Esophagus squamous epithelium (tissue), 5 donors: ENCODE results near the gene SMARCE1. TPM values are rescaled to one million over a fixed set of nuclear protein-coding genes. Genes with fewer than 3 reads are reported as not detected.

Experiments
- DNase-seq: peaks from one replicate; lab custom pipeline; 2025; lab: John Stamatoyannopoulos, UW
- H3K27ac ChIP-seq, 4 donors: fragments of 200-600 bp; sonication (generic); one replicate each; pipeline ENCODE4 v1.5.1; 2016 to 2019; ENCODE audit warnings: mild to moderate bottlenecking in 1 of 4
- H3K27me3 ChIP-seq, 4 donors: fragments of 200-600 bp; sonication (generic); 1 replicate in 3 of 4; 2 replicates in 1 of 4; pipeline versions ENCODE4 v1.5.1 to v1.6.0; 2017 to 2021; ENCODE audit warnings: antibody characterized with exemption in 1 of 4
- H3K36me3 ChIP-seq, 3 donors: fragments of 200-600 bp; sonication (generic); one replicate each; pipeline ENCODE4 v1.5.1; 2016 to 2019
- H3K4me1 ChIP-seq, 3 donors: fragments of 200-600 bp; sonication (generic); one replicate each; pipeline ENCODE4 v1.5.1; 2017 to 2019
- H3K4me3 ChIP-seq, 4 donors: fragments of 200-600 bp; sonication (generic); 1 replicate in 3 of 4; 2 replicates in 1 of 4; pipeline ENCODE4 v1.5.1; 2016 to 2019; ENCODE audit warnings: mild to moderate bottlenecking in 2 of 4, moderate library complexity in 1 of 4
- H3K9me3 ChIP-seq, 3 donors: fragments of 200-600 bp; sonication (generic); one replicate each; pipeline ENCODE4 v1.5.1; 2016 to 2019
- POLR2A ChIP-seq, 4 donors: fragments of 450-650 bp; IDR thresholded peaks; one replicate each; pipeline ENCODE4 v1.6.1; 2017; ENCODE audit warnings: antibody characterized with exemption in 4 of 4, mild to moderate bottlenecking in 4 of 4, moderate library complexity in 3 of 4
- WGBS, 2 donors: methylation state at CpG; one replicate each; pipeline ENCODE4 v1.1.5; 2018; 5-methylcytosine and 5-hydroxymethylcytosine counted together
- intact Hi-C: fragments of 100-400 bp; cut with DNase I; formaldehyde crosslinking; loops from one replicate; pipeline ENCODE4 v1.15.0; 2022
- total RNA-seq, 4 donors: library from RNA; depleted of rRNA; stranded (reverse); fragments of >200 nt; gene quantifications; one replicate each; pipeline ENCODE4 v1.1.0, GENCODE V29; 2016
- TF ChIP-seq, protein P1 (sequence below), 6 experiments: fragments of 450-650 bp in 4 of 6; fragments of 200-600 bp in 2 of 6; sonication (generic) in 2 of 6; IDR thresholded peaks; one replicate each; pipeline ENCODE4 v1.5.1; 2016 to 2019; ENCODE audit warnings: antibody characterized with exemption in 6 of 6, mild to moderate bottlenecking in 4 of 6, moderate library complexity in 4 of 6
- donor health status: DM: yes; HTN: yes; CAD: no.

Gene SMARCE1
- total RNA-seq, 4 donors from 2014 or later = 47.2 to 89.3 (median 62.5) TPM

DNA sequence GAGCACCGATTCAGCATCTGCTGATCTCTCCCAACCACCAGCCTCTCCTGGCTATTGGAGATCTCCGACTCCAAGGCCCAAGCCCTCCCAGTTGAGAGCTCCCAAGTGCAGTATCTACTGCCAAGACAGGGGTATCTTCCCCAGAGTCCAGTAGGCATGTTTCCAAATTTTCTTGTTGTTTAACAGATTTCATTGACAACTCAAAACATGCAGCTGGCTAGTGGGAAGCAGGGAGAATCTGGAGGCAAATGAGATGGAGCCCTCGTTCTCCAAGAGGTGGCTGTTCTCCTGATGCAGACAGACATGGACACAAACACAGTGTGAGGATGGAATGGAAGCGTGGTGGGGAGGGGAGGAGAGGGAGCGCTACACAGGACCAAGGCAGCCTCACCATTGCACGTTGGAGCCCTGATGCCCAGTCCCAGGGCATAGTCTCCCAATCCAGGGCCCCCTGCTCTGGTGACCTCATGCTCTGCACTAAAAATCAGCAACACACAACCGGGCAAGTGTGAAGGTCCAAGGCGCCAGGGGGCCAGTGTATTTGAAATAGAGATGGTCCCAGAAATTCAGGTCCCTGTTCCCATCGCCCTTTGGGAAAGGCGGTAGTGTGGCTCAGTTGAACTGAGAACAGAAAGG lies 31.7 kb downstream of the SMARCE1 start:
- intact Hi-C loops = no loop called here
- DNase-seq = no peak
- Histone ChIP-seq H3K4me3 (no peak overlapping the region), H3K9me3 (no peaks in the 10 kb centered on the region), H3K4me1 (peaks cover 0 to 62% (median 18%) of the 10 kb centered on the region in 3 donors), H3K27me3 (peaks cover 0 to 65% (median 0%) of the 10 kb centered on the region in 4 donors), H3K27ac (peak overlapping the region in 1 of 4 donors; percentile 9), H3K36me3 (no peaks in the 10 kb centered on the region)
- TF ChIP-seq, protein P1, sequence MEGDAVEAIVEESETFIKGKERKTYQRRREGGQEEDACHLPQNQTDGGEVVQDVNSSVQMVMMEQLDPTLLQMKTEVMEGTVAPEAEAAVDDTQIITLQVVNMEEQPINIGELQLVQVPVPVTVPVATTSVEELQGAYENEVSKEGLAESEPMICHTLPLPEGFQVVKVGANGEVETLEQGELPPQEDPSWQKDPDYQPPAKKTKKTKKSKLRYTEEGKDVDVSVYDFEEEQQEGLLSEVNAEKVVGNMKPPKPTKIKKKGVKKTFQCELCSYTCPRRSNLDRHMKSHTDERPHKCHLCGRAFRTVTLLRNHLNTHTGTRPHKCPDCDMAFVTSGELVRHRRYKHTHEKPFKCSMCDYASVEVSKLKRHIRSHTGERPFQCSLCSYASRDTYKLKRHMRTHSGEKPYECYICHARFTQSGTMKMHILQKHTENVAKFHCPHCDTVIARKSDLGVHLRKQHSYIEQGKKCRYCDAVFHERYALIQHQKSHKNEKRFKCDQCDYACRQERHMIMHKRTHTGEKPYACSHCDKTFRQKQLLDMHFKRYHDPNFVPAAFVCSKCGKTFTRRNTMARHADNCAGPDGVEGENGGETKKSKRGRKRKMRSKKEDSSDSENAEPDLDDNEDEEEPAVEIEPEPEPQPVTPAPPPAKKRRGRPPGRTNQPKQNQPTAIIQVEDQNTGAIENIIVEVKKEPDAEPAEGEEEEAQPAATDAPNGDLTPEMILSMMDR (IDR thresholded peaks at IDR 0.05) = no peak
- no peak for TF ChIP-seq POLR2A (IDR thresholded peaks at IDR 0.05)
- 77 to 91% methylated on average over 8 to 10 of the region's 10 CpGs for WGBS, 2 donors

DNA sequence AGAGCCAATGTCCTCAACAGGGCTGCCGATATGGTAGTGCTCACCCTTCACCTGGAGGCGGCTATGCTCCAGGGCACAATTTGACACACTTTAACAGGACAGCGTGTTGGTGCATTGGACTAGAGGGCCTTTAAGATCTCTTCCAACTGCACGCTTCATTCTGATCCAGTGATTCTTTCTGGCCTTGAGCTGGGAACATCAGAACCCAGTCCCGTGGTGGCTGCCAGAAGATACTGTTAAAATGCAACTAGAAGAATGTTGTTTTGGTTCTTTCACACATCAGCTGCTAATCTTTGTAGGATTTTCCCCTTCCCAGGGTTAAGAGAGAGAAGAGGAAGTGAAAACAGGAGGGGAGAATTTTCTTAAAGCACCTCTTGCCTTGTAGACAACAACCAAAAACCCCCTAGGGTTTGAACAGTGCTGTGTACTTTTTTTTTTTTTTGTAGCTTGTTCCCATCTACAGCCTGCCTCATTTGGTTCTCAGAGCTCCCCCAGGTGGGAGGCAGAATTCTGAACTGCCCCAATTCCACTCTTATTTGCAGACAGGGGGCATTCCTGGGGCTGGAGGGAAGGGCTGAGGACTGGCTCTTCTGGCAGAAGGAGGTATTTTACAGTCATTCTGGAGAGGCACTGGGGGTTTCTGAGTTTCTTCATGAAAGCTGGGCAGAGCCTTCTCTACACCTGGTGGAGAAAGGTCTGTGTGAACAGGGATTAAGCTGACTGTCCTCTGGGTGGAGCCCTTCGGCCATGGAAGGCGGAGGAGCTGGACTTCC lies 32.4 kb downstream of the SMARCE1 start:
- Histone ChIP-seq H3K36me3 (no peaks in the 10 kb centered on the region), H3K4me1 (peaks cover 0 to 55% (median 18%) of the 10 kb centered on the region in 3 donors), H3K4me3 (no peak overlapping the region), H3K27ac (no peak overlapping the region), H3K27me3 (peaks cover 0 to 60% (median 0%) of the 10 kb centered on the region in 4 donors), H3K9me3 (no peaks in the 10 kb centered on the region)
- 49 to 73% methylated on average over 4 to 7 of the region's 7 CpGs for WGBS, 2 donors
- intact Hi-C loops = no loop called here
- TF ChIP-seq POLR2A (IDR thresholded peaks at IDR 0.05) = no peak
- TF ChIP-seq, protein P1 (IDR thresholded peaks at IDR 0.05) = peak in 4 of 6 experiments; percentile 9 to 27 (median 19)
- no peak for DNase-seq

DNA sequence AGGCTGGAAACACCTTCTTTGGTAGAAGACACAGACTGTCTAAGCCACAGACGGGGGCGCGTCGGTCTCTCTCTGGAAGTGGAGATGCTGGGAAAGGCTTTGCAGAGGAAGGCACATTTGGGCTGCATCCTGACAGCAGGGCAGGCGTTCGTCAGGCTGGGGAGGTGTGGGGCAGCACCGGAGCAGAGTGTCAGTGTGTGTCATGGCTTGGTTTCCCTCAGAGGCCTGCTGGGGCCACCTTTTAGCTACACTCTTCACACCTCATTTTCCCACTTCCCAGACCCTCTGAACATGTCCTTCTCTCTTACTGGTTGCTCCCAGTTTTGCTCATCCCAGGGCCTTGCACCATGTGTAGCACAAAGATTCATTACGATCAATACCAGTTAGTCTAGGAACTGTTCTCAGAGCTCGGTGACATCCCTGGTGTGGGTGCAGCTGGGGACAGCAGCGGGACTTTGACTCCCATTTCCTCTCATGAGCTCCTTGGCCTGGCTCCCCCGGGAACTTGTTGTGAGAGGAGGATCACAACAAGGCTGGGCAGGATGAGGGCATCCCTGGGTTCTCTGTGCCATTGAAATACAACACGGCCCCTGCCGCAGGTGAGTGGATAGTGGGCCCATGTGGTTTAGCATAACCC lies 33.1 kb downstream of the SMARCE1 start:
- 88 to 96% methylated on average over 9 of the region's 13 CpGs for WGBS, 2 donors
- H3K9me3 ChIP-seq = no peaks in the 10 kb centered on the region
- no peak for DNase-seq
- intact Hi-C loops = no loop called here
- H3K27me3 ChIP-seq = peaks cover 0 to 62% (median 0%) of the 10 kb centered on the region in 4 donors
- H3K27ac ChIP-seq = no peak overlapping the region
- H3K4me1 ChIP-seq = peaks cover 0 to 48% (median 15%) of the 10 kb centered on the region in 3 donors
- H3K4me3 ChIP-seq = no peak overlapping the region
- H3K36me3 ChIP-seq = no peaks in the 10 kb centered on the region
- TF ChIP-seq, protein P1 (IDR thresholded peaks at IDR 0.05) = no peak
- TF ChIP-seq POLR2A (IDR thresholded peaks at IDR 0.05) = no peak

DNA sequence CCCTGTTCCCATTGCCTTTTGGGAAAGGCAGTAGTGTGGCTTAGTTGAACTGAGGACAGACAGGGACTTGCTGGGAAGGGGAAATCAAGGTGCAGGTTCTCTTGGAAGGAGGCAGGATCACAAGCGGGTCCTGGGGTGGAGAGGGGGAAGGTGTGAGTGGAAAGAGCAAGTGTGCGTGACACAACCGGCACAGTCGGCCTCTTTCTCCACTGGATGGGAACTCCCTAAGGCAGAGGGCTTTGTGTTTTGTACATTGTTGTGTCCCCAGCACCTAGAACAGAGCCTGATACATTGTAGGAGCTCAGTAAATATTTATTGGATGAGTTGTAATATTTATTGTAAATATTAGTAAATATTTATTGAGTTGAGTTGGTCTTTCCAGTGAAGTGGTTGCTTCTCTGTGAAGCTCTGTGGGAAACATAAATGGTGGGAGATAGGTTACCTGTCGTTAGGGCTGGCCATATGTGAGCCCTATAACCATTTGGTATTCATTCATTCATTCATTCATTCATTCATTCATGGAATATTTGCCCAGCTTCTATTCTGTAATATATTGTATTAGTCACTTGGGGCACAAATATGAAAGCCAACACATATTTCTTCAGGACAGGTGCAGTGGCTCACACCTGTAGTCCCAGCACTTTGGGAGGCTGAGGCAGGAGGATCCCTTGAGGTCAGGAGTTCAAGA lies 34.0 kb downstream of the SMARCE1 start:
- DNase-seq = no peak
- Histone ChIP-seq H3K9me3 (no peaks in the 10 kb centered on the region), H3K4me1 (peaks cover 0 to 38% (median 14%) of the 10 kb centered on the region in 3 donors), H3K27me3 (peaks cover 0 to 52% (median 0%) of the 10 kb centered on the region in 4 donors), H3K27ac (peak overlapping the region in 1 of 4 donors; percentile 25), H3K36me3 (no peaks in the 10 kb centered on the region), H3K4me3 (no peak overlapping the region)
- WGBS, 2 donors = 82 to 91% methylated on average over 5 of the region's 5 CpGs
- TF ChIP-seq POLR2A (IDR thresholded peaks at IDR 0.05) = no peak
- TF ChIP-seq, protein P1 (IDR thresholded peaks at IDR 0.05) = no peak
- intact Hi-C loops = no loop called here
